ENCODE measurements around the gene GRPEL2.

DNA sequence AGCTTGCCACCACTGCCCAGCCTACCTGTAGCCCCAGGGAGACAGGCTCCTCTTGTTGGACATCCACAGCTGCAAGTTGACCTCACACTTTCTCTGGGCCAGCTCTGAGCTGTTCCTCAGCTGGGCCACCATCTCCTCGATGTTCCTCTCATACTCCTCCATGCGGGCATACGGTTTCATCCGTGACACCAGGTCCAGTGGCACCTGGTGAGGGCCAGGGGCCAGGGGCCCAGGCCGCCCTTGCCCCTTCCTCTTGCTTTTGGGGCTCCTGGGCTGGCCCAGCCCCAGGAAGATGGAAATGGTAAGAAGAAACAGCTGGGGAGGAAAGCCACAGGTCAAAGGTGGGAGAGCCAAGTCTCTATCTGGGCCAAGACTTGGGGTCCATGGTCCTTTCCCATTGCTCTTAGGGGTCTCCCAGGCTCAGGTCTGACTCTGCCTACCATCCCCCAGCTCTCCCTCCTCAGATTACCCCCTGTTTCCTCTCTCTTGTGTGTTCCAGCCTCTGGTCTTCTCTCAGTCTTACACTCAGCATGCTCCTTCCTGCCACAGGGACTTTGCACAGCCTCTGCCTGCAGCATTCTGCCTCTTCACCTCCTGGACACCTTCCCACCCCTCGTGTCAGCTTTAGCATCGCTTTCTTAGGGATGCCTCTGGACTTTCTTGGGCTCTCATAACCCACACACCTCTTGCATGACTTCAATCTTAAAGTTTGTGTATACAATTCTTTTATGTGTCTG is 31.6 kb downstream of the GRPEL2 start:
- TF ChIP-seq, protein P1, sequence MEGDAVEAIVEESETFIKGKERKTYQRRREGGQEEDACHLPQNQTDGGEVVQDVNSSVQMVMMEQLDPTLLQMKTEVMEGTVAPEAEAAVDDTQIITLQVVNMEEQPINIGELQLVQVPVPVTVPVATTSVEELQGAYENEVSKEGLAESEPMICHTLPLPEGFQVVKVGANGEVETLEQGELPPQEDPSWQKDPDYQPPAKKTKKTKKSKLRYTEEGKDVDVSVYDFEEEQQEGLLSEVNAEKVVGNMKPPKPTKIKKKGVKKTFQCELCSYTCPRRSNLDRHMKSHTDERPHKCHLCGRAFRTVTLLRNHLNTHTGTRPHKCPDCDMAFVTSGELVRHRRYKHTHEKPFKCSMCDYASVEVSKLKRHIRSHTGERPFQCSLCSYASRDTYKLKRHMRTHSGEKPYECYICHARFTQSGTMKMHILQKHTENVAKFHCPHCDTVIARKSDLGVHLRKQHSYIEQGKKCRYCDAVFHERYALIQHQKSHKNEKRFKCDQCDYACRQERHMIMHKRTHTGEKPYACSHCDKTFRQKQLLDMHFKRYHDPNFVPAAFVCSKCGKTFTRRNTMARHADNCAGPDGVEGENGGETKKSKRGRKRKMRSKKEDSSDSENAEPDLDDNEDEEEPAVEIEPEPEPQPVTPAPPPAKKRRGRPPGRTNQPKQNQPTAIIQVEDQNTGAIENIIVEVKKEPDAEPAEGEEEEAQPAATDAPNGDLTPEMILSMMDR (IDR thresholded peaks at IDR 0.05): no peak
- no peak for TF ChIP-seq EZH2 (IDR thresholded peaks at IDR 0.05)
- TF ChIP-seq EZH2phosphoT487 (IDR thresholded peaks at IDR 0.05): no peak

Data from neural progenitor cell (in vitro differentiated cells).